ENCODE measurements around the gene NTRK3.

NTRK3 gene

DNA sequence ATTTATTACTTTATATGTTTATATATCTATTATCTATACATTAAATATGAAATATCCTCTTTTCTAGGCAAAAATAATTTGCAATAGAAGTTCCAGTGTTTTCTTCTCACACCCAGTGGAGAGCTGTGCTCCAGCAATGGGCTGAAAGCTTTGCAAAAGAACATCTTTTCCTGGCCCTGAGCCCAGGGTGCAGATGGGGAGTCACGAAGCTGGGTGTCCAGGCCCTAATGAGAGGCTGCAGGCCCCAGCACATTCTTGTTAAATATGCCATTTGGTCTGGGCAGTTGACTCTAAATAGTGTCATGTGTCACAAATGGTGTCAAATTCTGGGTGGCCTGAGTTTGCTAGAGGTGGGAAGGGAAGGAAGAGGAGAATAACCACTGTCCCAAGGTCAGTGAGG lies 5.7 kb downstream of the NTRK3 start:
- H3K9me2 ChIP-seq (replicated peaks; ENCODE audit: low read depth, low read length): no peaks in the 10 kb centered on the region
- H3K4me3 ChIP-seq (ENCODE audit: low read length, poor library complexity, severe bottlenecking): no peak overlapping the region
- TF ChIP-seq, protein P1, sequence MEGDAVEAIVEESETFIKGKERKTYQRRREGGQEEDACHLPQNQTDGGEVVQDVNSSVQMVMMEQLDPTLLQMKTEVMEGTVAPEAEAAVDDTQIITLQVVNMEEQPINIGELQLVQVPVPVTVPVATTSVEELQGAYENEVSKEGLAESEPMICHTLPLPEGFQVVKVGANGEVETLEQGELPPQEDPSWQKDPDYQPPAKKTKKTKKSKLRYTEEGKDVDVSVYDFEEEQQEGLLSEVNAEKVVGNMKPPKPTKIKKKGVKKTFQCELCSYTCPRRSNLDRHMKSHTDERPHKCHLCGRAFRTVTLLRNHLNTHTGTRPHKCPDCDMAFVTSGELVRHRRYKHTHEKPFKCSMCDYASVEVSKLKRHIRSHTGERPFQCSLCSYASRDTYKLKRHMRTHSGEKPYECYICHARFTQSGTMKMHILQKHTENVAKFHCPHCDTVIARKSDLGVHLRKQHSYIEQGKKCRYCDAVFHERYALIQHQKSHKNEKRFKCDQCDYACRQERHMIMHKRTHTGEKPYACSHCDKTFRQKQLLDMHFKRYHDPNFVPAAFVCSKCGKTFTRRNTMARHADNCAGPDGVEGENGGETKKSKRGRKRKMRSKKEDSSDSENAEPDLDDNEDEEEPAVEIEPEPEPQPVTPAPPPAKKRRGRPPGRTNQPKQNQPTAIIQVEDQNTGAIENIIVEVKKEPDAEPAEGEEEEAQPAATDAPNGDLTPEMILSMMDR (conservative IDR thresholded peaks at IDR 0.05; ENCODE audit: low read length): no peak
- TF ChIP-seq EZH2phosphoT487 (IDR thresholded peaks at IDR 0.05; ENCODE audit: borderline replicate concordance): no peak
- no peaks in the 10 kb centered on the region for H3K9me3 ChIP-seq (ENCODE audit: insufficient read depth, low read depth, low read length)
- H3K36me3 ChIP-seq (ENCODE audit: insufficient read depth, low read length): no peaks in the 10 kb centered on the region
- no peak overlapping the region for H3K9ac ChIP-seq (ENCODE audit: low read depth, low read length, poor library complexity, severe bottlenecking)
- H3F3A ChIP-seq (ENCODE audit: low read depth): no peaks in the 10 kb centered on the region
- H3K79me2 ChIP-seq (ENCODE audit: insufficient read depth, low read length): no peaks in the 10 kb centered on the region
- H3K4me2 ChIP-seq (ENCODE audit: low read depth, low read length, poor library complexity, severe bottlenecking): no peak overlapping the region
- H3K27me3 ChIP-seq (ENCODE audit: insufficient read depth, low read length, poor library complexity, severe bottlenecking): no peaks in the 10 kb centered on the region
- peaks cover 3% of the 10 kb centered on the region for H3K4me1 ChIP-seq (ENCODE audit: insufficient read depth, low read length, poor library complexity, severe bottlenecking)
- no peak overlapping the region for H2AFZ ChIP-seq (ENCODE audit: low read length)
- no peaks in the 10 kb centered on the region for H4K20me1 ChIP-seq (ENCODE audit: insufficient read depth, low read length, poor library complexity, severe bottlenecking)

DNA sequence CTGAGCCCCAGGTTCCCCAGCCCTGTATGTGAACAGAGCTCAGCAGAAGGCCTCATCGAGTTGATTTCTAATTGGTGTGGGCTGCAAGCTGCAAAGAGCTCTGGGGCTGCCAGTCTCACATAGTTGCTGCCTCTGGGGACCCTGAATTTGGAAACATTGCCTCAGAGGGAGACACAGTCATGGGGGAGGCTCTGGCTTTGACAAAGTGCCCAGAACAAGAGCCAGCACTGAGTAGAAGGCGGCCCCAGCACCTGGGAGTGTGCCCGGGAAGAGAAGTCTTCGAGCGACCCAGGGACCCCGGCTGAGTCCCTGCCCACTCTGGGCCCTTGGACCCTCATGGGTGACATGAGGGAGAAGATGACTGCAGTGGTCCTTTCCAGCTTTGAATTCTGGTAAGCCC lies 7.3 kb downstream of the NTRK3 start:
- TF ChIP-seq, protein P1 (conservative IDR thresholded peaks at IDR 0.05; ENCODE audit: low read length): no peak
- TF ChIP-seq EZH2phosphoT487 (IDR thresholded peaks at IDR 0.05; ENCODE audit: borderline replicate concordance): no peak
- Histone ChIP-seq H4K20me1 (ENCODE audit: insufficient read depth, low read length, poor library complexity, severe bottlenecking) (no peaks in the 10 kb centered on the region), H3K27me3 (ENCODE audit: insufficient read depth, low read length, poor library complexity, severe bottlenecking) (no peaks in the 10 kb centered on the region), H3K9ac (ENCODE audit: low read depth, low read length, poor library complexity, severe bottlenecking) (no peak overlapping the region), H3K9me2 (replicated peaks; ENCODE audit: low read depth, low read length) (no peaks in the 10 kb centered on the region), H3K4me1 (ENCODE audit: insufficient read depth, low read length, poor library complexity, severe bottlenecking) (peaks cover 3% of the 10 kb centered on the region), H3K9me3 (ENCODE audit: insufficient read depth, low read depth, low read length) (no peaks in the 10 kb centered on the region), H2AFZ (ENCODE audit: low read length) (no peak overlapping the region), H3F3A (ENCODE audit: low read depth) (no peaks in the 10 kb centered on the region), H3K79me2 (ENCODE audit: insufficient read depth, low read length) (no peaks in the 10 kb centered on the region), H3K4me3 (ENCODE audit: low read length, poor library complexity, severe bottlenecking) (no peak overlapping the region), H3K36me3 (ENCODE audit: insufficient read depth, low read length) (no peaks in the 10 kb centered on the region), H3K4me2 (ENCODE audit: low read depth, low read length, poor library complexity, severe bottlenecking) (no peak overlapping the region)

DNA sequence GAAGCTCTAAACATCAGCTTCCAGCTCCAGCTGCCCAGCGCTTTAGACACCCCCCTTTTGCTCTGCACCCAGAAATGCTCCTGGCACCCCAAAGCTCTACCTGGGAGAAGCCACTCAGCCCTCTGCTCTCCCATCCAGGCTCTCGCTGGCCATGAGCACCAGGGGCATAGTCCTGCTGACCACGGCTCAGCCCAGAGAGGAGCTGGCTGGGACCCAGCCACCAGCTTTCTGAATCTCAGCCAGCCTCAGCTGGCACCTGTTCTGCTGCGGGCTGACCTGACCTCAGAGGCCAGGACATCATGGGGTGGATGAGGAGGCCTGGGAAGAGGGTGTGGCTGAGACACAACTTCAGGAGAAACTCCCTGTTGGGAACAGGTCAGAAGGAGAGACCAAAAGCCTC lies 8.6 kb downstream of the NTRK3 start:
- Histone ChIP-seq H4K20me1 (ENCODE audit: insufficient read depth, low read length, poor library complexity, severe bottlenecking) (no peaks in the 10 kb centered on the region), H3K9me3 (ENCODE audit: insufficient read depth, low read depth, low read length) (no peaks in the 10 kb centered on the region), H3K4me3 (ENCODE audit: low read length, poor library complexity, severe bottlenecking) (no peak overlapping the region), H2AFZ (ENCODE audit: low read length) (no peak overlapping the region), H3K4me1 (ENCODE audit: insufficient read depth, low read length, poor library complexity, severe bottlenecking) (peaks cover 3% of the 10 kb centered on the region), H3K36me3 (ENCODE audit: insufficient read depth, low read length) (no peaks in the 10 kb centered on the region), H3K79me2 (ENCODE audit: insufficient read depth, low read length) (no peaks in the 10 kb centered on the region), H3K9ac (ENCODE audit: low read depth, low read length, poor library complexity, severe bottlenecking) (no peak overlapping the region), H3K9me2 (replicated peaks; ENCODE audit: low read depth, low read length) (no peaks in the 10 kb centered on the region), H3K4me2 (ENCODE audit: low read depth, low read length, poor library complexity, severe bottlenecking) (no peak overlapping the region), H3K27me3 (ENCODE audit: insufficient read depth, low read length, poor library complexity, severe bottlenecking) (no peaks in the 10 kb centered on the region), H3F3A (ENCODE audit: low read depth) (no peaks in the 10 kb centered on the region)
- TF ChIP-seq, protein P1 (conservative IDR thresholded peaks at IDR 0.05; ENCODE audit: low read length): no peak
- no peak for TF ChIP-seq EZH2phosphoT487 (IDR thresholded peaks at IDR 0.05; ENCODE audit: borderline replicate concordance)

Measured in Loucy (cell line).